GM21619 (cell line): Measurements from ENCODE around the gene CDC14B.

Experiments used
- ATAC-seq: cut with Tn5 transposase; IDR thresholded peaks from one replicate; pipeline ENCODE4 v1.9.1; 2021; ENCODE audit not compliant: unreplicated experiment

The CDC14B gene

GRCh38 chr9:96487029-96487396 lies 132.6 kb downstream of the CDC14B start:
- ATAC-seq, result no peak

GRCh38 chr9:96486386-96487028 lies 133.1 kb downstream of the CDC14B start:
- ATAC-seq, result no peak

DNA sequence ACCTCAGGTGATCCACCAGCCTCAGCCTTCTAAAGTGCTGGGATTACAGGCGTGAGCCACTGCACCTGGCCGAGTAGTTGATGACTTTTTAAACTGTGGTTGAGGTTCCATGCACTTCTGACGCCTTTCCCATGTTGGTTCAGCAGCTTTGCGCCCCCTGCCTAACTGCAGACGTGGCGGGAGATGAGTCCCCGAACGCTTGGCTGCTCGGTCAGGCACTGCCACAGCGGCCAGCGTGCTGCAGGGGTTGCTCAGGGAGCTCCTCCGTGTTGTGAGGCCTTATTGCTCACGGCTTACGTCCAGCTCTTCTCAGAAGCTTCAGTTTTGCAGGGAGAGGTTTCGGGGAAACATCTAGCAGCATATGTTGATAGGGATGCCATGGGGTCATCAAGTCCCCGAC lies 134.4 kb downstream of the CDC14B start:
- ATAC-seq, result no peak

DNA sequence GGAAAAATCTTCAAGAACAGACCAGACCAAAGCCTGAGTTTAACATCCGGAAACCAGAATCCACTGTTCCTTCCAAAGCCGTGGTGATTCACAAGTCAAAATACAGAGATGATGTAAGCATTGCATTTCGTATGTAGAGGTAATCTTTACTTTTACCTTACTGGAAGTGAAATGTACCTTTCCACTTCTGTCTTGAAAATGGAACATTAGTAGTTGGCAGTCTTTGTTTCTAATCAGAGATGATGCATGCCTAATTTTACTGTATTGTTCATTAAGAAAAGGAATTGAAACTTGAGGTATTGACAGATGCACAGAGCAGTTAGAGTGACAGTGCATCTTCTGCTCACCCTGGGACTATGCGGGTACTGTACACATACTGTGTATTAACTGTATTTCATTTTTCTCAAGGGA lies 135.1 kb downstream of the CDC14B start:
- ATAC-seq, result peak; percentile 95

- no peak for ATAC-seq
Observed at GRCh38 chr9:96483733-96484390, 135.8 kb downstream of the CDC14B start.

GRCh38 chr9:96483197-96483596 lies 136.4 kb downstream of the CDC14B start:
- ATAC-seq, result no peak

DNA sequence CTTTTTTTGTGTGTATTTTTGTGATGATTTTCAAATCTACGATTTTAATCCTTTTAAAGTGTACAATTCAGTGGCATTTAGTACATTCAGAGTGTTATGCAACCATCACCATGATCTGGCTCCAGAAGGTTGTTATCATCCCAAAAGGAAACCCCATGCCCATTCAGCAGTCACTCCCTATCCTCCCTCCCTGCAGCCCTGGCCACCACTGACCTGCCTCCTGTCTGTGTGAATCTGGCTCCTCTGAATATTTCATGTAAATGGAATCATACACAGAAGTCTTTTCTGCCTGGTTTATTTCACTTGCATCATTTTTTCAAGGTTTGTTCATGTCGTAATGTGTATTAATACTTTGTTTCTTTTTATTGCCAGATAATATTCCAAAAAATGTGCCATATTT lies 137.2 kb downstream of the CDC14B start:
- ATAC-seq, result no peak

- ATAC-seq, result no peak
Observed at GRCh38 chr9:96480736-96481135, 138.9 kb downstream of the CDC14B start.

- ATAC-seq, result peak; percentile 78
Observed at GRCh38 chr9:96478829-96479371, 140.7 kb downstream of the CDC14B start.

DNA sequence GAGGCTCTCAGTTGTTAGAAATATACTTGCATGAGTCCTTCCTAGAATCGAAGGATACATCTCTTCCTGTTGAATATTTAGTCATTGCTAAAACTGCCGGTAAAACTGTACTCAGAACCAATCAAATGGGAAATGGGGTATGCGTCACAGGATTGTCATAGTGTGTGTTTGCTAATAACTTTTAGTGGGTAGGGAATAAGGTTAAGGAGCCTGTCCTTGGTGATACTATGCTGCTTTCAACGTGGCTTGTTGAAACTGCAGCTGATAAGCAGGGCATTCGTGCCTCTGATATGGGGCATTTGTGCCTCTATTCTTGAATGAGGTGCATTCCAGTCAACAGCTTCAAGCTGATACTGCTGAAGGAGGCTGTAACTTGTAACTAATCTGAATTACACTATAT lies 143.1 kb downstream of the CDC14B start:
- no peak for ATAC-seq

DNA sequence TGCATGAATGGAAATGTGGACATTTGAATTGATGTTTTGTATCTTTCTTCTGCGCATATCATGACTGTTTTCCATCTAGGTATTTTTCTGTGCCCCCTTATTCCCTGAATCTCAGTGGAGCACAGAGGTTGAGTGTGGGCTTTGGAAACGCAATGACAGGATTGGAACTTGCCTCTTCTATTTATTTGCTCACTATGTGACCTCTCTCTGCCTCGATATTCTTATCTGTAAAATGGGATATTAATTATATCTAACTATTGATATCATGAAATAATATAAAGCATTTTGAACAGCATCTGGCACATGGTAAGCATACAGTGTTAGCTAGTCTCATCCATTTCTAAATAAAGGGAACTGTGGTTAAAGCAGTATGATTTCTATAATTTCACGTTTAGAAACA lies 143.6 kb downstream of the CDC14B start:
- no peak for ATAC-seq

DNA sequence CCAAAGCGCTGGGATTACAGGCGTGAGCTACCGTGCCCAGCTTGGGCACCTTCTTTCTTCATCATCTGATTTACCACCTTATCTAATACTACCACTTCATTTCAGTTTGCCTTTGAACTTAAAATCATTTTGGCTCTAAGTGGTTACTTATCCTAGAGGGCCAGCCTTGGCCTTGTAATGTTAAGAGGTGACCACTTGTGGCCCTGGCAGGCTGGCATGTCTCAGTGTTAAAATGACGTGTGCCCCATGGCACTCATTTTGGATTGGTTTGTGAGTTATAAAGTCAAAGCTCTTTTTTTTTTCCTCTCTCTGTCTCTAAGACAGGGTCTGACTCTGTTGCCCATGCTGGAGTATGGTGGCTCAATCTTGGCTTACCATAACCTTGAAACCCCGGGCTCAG lies 151.9 kb downstream of the CDC14B start:
- ATAC-seq, result no peak

DNA sequence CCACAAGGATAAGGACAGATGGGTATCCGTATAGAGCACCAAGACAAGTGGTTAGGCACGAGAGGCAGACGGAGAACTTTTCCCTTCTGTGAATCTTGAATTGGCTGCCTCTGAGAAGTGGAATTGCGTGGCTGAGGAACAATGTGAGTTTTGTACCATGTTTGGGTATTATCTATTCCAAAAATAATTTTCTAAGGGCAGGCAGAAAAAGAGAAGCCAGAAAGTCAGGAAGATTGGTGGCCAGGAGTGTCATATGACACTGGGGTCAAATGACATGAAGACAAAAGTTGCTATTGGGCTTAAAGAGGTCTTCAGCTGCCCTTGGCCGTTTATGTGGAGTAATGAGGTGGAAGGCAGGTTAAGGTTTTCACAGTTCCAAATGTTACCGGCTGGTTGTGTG lies 155.2 kb downstream of the CDC14B start:
- ATAC-seq, result no peak

DNA sequence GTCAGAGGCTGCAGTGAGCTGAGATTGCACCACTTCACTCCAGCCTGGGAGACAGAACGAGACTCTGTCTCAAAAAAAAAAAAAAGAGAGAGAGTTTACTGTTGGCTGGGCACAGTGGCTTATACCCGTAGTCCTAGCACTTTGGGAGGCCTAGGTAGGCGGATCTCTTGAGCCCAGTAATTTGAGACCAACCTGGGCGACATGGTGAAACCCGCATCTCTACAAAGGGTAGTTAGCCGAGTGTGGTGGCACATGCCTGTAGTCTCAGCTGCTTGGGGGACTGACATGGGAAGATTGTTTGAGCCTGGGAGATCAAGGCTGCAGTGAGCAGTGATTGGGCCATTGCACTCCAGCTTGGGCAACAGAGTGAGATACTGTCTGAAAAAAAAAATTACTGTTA lies 157.1 kb downstream of the CDC14B start:
- no peak for ATAC-seq

DNA sequence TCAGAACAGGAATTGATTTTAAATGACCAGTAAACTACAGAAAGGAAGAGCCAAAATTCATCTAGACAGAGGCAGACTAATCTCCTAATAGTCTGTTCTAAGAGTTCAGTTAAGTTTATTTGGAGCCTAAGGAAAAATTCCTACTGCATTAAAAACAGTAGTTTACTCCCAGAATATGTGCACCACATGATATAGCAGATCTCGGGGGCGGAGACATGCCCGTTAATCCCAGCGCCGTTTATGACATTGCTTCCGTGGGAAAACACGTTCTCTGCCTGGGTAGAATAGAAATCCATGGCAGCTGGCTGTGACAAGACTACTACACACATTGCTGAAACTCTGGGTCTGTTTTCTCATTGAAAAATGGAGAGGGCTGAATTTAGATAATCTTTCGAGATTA lies 158.3 kb downstream of the CDC14B start:
- no peak for ATAC-seq

GRCh38 chr9:96460882-96461281 lies 158.8 kb downstream of the CDC14B start:
- no peak for ATAC-seq

DNA sequence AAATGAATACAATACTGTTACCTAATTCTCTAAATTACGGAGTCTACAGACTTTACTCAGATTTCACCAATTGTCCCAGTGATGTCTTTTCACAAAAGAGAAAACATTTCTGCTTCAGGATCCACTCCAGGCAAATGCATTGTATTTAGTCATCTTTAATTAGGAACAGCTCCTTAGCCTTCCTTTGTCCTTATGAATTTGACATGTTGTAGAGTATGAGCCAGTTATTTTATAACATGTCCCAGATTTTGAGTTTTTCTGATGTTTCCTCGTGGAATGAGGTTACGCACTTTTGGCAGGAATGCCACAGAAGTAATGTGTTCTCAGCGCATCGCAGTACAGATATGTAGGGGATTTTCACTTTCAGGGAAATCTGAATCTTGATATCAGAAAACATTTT lies 159.2 kb downstream of the CDC14B start:
- no peak for ATAC-seq

DNA sequence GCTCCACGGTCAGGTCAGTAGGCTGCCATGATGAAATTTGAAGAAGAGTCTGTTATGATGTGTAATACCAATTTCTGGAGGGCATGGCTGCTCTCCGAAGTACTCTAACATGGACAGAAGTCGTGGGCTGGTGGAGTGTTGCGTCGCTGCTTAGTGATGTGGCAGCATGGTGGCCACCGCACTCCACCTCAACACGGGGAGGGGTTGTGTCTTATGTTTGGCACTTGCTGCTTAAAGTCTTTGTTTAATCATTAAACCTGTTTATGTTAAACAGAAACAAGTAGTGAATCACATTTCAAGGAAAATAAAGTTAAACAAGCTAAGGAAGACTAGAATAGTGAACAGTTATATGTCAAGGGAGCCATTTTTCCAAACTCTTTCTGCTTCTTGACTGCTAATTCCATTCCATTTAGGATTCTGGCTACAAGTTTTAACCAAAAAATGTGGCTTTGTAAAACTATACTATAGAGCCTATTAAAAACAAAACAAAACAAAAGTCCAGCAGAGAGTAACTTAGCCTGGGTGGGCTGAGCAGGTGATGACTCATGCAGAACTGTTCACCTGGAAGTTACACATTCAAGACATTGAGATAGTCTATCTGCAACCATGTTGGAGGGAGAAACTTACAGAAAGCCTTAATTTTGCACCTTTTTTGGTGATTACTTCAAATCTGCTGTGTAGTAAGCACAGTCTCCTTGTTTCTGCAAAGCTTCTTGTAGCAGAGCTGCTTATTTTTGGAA lies 160.2 kb downstream of the CDC14B start:
- no peak for ATAC-seq

- ATAC-seq, result no peak
Observed at GRCh38 chr9:96458226-96458625, 161.4 kb downstream of the CDC14B start.

GRCh38 chr9:96457266-96457665 lies 162.4 kb downstream of the CDC14B start:
- ATAC-seq, result no peak

- no peak for ATAC-seq
Observed at GRCh38 chr9:96453625-96454024, 166.0 kb downstream of the CDC14B start.
